Measurements from ENCODE around the gene NSD2.
"Not testable (repeated sequence)": the region's sequence is repeated elsewhere in the genome, so short reads cannot be mapped to it uniquely, and the experiment has no call there.

NSD2 gene

DNA sequence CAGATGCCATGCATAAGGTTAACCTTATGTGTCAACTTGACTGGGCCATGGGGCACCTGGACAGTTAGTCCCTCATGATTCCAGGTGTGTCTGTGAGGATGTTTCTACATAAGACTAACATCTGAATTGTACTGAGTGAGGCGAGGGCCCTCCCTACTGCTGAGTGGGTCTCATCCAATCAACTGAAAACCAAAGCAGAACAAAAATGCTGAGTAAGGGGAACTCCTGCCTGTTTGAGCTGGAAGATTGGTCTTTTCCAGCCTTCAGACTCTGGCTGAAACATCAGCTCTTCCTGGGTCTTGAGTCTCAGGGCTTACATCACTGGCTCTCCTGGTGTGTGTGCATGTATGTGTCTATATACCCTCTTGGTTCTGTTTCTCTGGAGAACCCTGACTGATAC is 123.7 kb downstream of the NSD2 start:
- TF ChIP-seq, protein P1, sequence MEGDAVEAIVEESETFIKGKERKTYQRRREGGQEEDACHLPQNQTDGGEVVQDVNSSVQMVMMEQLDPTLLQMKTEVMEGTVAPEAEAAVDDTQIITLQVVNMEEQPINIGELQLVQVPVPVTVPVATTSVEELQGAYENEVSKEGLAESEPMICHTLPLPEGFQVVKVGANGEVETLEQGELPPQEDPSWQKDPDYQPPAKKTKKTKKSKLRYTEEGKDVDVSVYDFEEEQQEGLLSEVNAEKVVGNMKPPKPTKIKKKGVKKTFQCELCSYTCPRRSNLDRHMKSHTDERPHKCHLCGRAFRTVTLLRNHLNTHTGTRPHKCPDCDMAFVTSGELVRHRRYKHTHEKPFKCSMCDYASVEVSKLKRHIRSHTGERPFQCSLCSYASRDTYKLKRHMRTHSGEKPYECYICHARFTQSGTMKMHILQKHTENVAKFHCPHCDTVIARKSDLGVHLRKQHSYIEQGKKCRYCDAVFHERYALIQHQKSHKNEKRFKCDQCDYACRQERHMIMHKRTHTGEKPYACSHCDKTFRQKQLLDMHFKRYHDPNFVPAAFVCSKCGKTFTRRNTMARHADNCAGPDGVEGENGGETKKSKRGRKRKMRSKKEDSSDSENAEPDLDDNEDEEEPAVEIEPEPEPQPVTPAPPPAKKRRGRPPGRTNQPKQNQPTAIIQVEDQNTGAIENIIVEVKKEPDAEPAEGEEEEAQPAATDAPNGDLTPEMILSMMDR (IDR thresholded peaks at IDR 0.05; ENCODE audit: insufficient read depth, low read length, missing control alignments): no peak
- no peak overlapping the region for H3K4me3 ChIP-seq (ENCODE audit: low read depth, low read length)
- CTCF ChIA-PET: no interaction called here
- POLR2A ChIA-PET: no interaction called here
- DNase-seq (ENCODE audit: low read depth, low spot score): no peak

DNA sequence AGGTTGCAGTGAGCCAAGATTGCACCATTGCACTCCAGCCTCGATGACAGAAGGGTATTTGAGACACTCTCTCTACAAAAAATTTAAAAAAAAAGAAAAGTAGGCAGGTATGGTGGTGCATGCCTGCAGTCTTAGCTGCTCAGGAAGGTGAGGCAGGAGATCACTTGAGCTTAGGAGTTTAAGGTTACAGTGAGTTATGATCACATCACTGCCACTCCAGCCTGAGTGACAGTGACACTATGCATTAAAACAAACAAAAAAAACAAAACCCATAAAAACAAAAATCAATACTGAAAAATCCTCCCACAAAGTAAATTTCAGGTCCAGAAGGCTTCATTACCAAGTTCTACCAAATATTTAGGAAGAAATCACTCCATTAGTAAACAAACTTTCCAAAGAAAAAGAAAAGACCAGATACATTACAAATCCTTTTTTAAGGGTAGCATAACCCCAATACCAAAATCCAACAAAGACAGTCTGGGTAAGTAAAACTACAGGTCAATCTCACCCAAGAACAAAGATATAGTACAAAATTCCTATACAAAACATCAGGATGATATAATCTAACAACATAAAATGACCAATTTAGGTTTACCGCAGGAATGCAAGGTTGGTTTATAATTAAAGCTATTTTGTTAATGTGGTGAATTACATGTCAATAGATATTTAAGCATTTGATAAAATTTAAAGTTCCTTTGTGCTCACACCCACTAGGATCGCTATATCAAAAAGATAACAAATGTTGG is 125.8 kb downstream of the NSD2 start:
- TF ChIP-seq, protein P1 (IDR thresholded peaks at IDR 0.05; ENCODE audit: insufficient read depth, low read length, missing control alignments): no peak
- ChIA-PET CTCF (no interaction called here), POLR2A (no interaction called here)
- DNase-seq (ENCODE audit: low read depth, low spot score): no peak
- H3K4me3 ChIP-seq (ENCODE audit: low read depth, low read length): no peak overlapping the region

DNA sequence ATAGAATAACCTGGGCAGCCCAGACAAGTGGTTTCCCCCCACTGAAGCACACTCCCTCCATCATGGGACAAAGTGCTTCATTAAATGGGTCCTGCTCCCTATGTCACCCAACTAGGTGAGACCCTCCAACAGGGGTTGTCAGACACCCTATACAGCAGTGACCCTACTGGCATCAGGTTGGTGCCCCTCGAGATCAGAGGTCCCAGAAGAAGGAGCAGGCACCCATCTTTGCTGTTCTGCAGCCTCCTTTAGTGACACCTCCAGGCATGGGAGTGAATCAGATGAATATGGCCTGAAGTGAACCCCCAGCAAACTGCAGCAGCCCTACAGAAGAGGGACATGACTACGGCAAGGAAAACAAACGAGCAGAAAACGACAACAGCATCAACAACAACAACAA is 126.5 kb downstream of the NSD2 start:
- H3K4me3 ChIP-seq (ENCODE audit: low read depth, low read length): no peak overlapping the region
- no peak for DNase-seq (ENCODE audit: low read depth, low spot score)
- TF ChIP-seq, protein P1 (IDR thresholded peaks at IDR 0.05; ENCODE audit: insufficient read depth, low read length, missing control alignments): no peak
- ChIA-PET POLR2A (no interaction called here), CTCF (no interaction called here)

DNA sequence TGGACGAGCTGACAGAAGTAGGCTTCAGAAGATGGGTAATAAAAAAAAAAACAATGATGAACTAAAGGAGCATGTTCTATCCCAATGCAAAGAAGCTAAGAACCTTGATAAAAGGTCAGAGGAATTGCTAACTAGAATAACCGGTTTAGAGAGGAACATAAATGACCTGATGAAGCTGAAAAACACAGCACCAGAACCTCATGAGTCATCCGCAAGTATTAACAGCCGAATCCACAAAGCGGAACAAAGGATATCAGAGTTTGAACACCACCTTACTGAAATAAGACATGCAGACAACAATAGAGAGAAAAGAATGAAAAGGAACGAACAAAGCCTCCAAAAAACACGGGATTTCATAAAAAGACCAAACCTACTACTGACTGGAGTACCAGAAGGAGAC is 127.1 kb downstream of the NSD2 start:
- CTCF ChIA-PET: no interaction called here
- TF ChIP-seq, protein P1 (IDR thresholded peaks at IDR 0.05; ENCODE audit: insufficient read depth, low read length, missing control alignments): no peak
- no peak overlapping the region for H3K4me3 ChIP-seq (ENCODE audit: low read depth, low read length)
- no peak for DNase-seq (ENCODE audit: low read depth, low spot score)
- POLR2A ChIA-PET: no interaction called here

DNA sequence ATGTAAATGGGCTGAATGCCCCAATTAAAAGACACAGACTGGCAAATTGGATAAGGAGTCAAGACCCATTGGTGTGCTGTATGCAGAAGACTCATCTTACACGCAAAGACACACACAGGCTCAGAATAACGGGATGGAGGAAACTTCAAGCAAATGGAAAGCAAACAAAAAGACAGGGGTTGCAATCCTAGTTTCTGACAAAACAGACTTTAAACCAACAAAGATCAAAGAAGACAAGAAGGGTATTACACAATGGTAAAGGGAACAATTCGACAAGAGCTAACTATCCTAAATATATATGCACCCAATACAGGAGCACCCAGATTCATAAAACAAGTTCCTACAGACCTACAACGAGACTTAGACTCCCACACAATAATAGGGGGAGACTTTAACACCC is 128.1 kb downstream of the NSD2 start:
- DNase-seq (ENCODE audit: low read depth, low spot score); CTCF ChIA-PET; H3K4me3 ChIP-seq (ENCODE audit: low read depth, low read length); POLR2A ChIA-PET: not testable (repeated sequence)

DNA sequence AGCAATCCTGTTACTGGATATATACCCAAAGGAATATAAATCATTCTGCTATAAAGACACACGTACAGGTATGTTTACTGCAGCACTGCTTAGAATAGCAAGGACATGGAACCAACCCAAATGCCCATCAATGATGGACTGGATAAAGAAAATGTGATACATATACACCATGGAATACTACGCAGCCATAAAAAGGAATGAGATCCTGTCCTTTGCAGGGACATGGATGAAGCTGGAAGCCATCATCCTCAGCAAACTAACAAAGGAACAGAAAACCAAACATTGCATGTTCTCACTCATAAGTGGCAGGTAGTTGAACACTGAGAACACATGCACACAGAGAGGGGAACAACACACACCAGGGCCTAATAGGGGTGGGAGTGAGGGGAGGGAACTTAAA is 132.2 kb downstream of the NSD2 start:
- POLR2A ChIA-PET; H3K4me3 ChIP-seq (ENCODE audit: low read depth, low read length); CTCF ChIA-PET; DNase-seq (ENCODE audit: low read depth, low spot score): not testable (repeated sequence)

DNA sequence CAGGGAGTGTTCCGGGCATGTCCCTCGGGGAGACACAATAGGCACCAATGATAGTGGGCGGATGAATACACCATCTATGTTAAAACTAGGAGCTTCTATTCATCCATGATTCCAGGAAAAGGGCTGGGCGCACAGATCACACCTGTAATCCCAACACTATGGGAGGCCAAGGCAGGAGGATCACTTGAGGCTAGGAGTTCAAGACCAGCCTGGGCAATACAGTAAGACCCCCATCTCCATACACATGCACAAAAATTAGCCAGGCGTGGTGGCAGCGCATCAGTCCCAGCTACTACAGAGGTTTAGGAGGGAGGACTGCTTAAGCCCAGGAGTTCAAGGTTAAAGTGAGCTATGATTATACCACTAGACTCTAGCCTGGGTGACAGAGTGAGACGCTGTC is 135.2 kb downstream of the NSD2 start:
- TF ChIP-seq, protein P1 (IDR thresholded peaks at IDR 0.05; ENCODE audit: insufficient read depth, low read length, missing control alignments): no peak
- H3K4me3 ChIP-seq (ENCODE audit: low read depth, low read length): no peak overlapping the region; the same call in 1 of the 2 replicates

More for the DNA sequence above, 135.2 kb downstream of the NSD2 start:
- ChIA-PET POLR2A (no interaction called here), CTCF (interaction anchor here (1.1 kb wide), 1 partner anchor 48 kb away, joined by 3 read pairs; no protein-coding TSS in a partner anchor)
- no peak for DNase-seq (ENCODE audit: low read depth, low spot score)
